ENCODE results near the gene KRTAP22-1.

- TF ChIP-seq CTCF (IDR thresholded peaks at IDR 0.05; ENCODE audit: insufficient read depth, low read depth, low read length) (no peak), EZH2 (IDR thresholded peaks at IDR 0.05; ENCODE audit: insufficient read depth, low read length) (no peak)
These were observed 11.2 kb downstream of the KRTAP22-1 start for GRCh38 chr21:30612132-30612531.

Data from astrocyte (in vitro differentiated cells and primary cell).